Panc1 (cell line): ENCODE data around the gene MPP3. TPM values are rescaled to one million over a fixed set of nuclear protein-coding genes. Genes with fewer than 3 reads are reported as not detected.
"Not testable (repeated sequence)": the region's sequence is repeated elsewhere in the genome, so short reads cannot be mapped to it uniquely, and the experiment has no call there.

ENCODE experiments used
- ATAC-seq: fragments of 200-7000 bp; cut with Tn5 transposase; 2 replicates; pipeline ENCODE4 v1.9.1; 2020; ENCODE audit warnings: mild to moderate bottlenecking, moderate library complexity
- BruUV-seq: library from RNA; stranded (reverse); fragments of 400-500 nt; replicated peaks from 2 replicates; lab custom pipeline; 2021; lab: Mats Ljungman, UMichigan
- CTCF ChIA-PET: fragments of 300-600 bp; sonication (Branson Sonifier 250); formaldehyde crosslinking; loops from one replicate; lab custom pipeline; 2022; ENCODE audit warnings: antibody characterized with exemption; lab: Charles Lee
- POLR2A ChIA-PET: fragments of 300-600 bp; sonication (Branson Sonifier 250); formaldehyde crosslinking; loops from one replicate; lab custom pipeline; 2022; ENCODE audit warnings: antibody characterized with exemption; lab: Charles Lee
- DNase-seq: peaks from one replicate; pipeline ENCODE4 v3.0.0-alpha.2; 2010; ENCODE audit warnings: low read depth, low spot score
- H3K27ac ChIP-seq: 2 replicates; pipeline ENCODE4 v1.5.1; 2011; ENCODE audit warnings: mild to moderate bottlenecking, low read length, inconsistent platforms
- H3K27me3 ChIP-seq: fragments of 200-500 bp; sonication (Bioruptor generic); 2 replicates; pipeline ENCODE4 v1.6.0; 2014; ENCODE audit warnings: low read length, inconsistent platforms; ENCODE audit not compliant: control insufficient read depth, insufficient read depth
- H3K36me3 ChIP-seq: fragments of 200-500 bp; sonication (Bioruptor generic); 2 replicates; pipeline ENCODE4 v1.5.1; 2014; ENCODE audit warnings: inconsistent platforms, mild to moderate bottlenecking, low read length, moderate library complexity; ENCODE audit not compliant: control insufficient read depth, insufficient read depth
- H3K4me1 ChIP-seq: 2 replicates; pipeline ENCODE4 v1.5.1; 2011; ENCODE audit warnings: inconsistent platforms, mild to moderate bottlenecking, low read length, moderate library complexity; ENCODE audit not compliant: control insufficient read depth, insufficient read depth
- H3K4me3 ChIP-seq, 2 experiments: 2 replicates each; pipeline ENCODE4 v1.5.1; 2011 to 2012; ENCODE audit warnings: low read depth in 2 of 2, low read length in 2 of 2, mild to moderate bottlenecking in 2 of 2, inconsistent platforms in 1 of 2, moderate library complexity in 1 of 2
- H3K9me3 ChIP-seq: fragments of 200-500 bp; sonication (Bioruptor generic); 2 replicates; pipeline ENCODE4 v1.5.1; 2014; ENCODE audit warnings: low read depth, mild to moderate bottlenecking, inconsistent platforms, low read length, moderate library complexity; ENCODE audit not compliant: control insufficient read depth, insufficient read depth
- CTCF ChIP-seq: fragments of 450-650 bp; IDR thresholded peaks from 2 replicates; pipeline ENCODE4 v1.5.1; 2017; ENCODE audit warnings: mild to moderate bottlenecking
- POLR2AphosphoS5 ChIP-seq: IDR thresholded peaks from 2 replicates; pipeline ENCODE4 v1.6.1; 2012; ENCODE audit warnings: mild to moderate bottlenecking, low read depth, low read length, moderate library complexity
- SIN3A ChIP-seq: IDR thresholded peaks from 2 replicates; pipeline ENCODE4 v1.6.1; 2012; ENCODE audit warnings: low read depth, mild to moderate bottlenecking, low read length, moderate library complexity, borderline replicate concordance; ENCODE audit not compliant: insufficient read depth
- TCF7L2 ChIP-seq: IDR thresholded peaks from 2 replicates; pipeline ENCODE4 v1.6.1; 2011; ENCODE audit warnings: mild to moderate bottlenecking, low read depth, low read length, inconsistent platforms
- in situ Hi-C: cut with HindIII; loops from 2 replicates; pipeline ENCODE4 v1.10.0; 2016; ENCODE audit warnings: low sequenced_read_pairs, low pct_unique_long_range_greater_than_20kb
- intact Hi-C: fragments of 100-400 bp; cut with micrococcal nuclease; formaldehyde crosslinking; loops from one replicate; pipeline ENCODE4 v1.10.0; 2022; ENCODE audit not compliant: unreplicated experiment
- total RNA-seq: library from RNA; stranded (reverse); gene quantifications from one replicate; pipeline ENCODE4 v1.2.1, GENCODE V29; 2021; ENCODE audit not compliant: unreplicated experiment
- TF ChIP-seq, protein P1 (sequence below), 2 experiments: IDR thresholded peaks; 2 replicates each; pipeline ENCODE4 v1.6.1; 2011 to 2012; ENCODE audit warnings: low read depth in 2 of 2, control low read depth in 1 of 2, low read length in 1 of 2, mild to moderate bottlenecking in 1 of 2, moderate library complexity in 1 of 2; ENCODE audit not compliant: insufficient read depth in 1 of 2

The MPP3 gene
- total RNA-seq, 1 experiment from 2014 or later = 7.1 TPM

DNA sequence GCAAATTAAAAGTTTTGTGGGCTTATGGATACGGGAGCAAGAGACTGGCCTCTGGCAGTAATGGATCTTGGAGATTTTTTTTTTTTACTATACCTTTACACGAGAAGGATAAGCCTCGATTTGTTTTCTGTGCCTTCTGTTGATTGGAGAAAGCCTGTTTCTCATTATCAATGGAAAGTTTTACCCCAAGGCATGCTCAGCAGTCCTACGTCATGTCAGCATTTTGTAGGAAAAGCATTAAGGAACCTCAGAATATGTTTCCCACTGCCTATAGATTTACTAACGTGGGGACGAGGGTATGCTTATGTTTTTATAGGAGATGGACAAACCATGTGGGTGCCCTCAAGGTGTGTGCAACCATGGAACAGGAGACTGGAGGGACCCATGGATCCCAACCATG, 40.9 kb upstream of the MPP3 start:
- Histone ChIP-seq H3K27ac (no peak overlapping the region), H3K4me3 (no peak overlapping the region), H3K9me3 (no peaks in the 10 kb centered on the region), H3K27me3 (no peaks in the 10 kb centered on the region), H3K36me3 (no peaks in the 10 kb centered on the region), H3K4me1 (0 out of 2 replicates have a peak, but pooled peaks cover 4% of the 10 kb centered on the region)
- BruUV-seq = no TSS peak
- DNase-seq (no peak), ATAC-seq (no peak)
- no peak for TF ChIP-seq POLR2AphosphoS5
- in situ Hi-C loops = no loop called here
- intact Hi-C loops = no loop called here
- CTCF ChIA-PET = no interaction called here
- POLR2A ChIA-PET = no interaction called here

DNA sequence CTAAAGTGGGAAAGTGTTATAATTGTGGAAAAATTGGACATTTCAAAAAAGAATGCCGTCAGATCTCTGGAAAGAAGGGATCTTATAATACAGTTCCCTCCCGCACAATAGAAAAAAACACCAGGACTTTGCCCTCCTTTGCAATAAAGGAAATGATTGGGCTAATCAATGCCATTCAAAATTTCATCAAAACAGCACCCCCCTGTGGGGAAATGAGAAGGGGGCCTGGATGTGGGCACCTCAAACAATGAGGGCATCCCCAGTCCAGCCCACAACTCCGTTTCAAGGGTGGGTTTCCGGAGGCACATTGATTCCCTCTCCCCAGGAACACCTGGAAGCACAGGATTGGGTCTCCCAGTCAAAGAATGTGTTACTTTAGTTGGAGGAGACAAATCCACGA, 40.1 kb upstream of the MPP3 start:
- H3K27ac ChIP-seq = no peak overlapping the region
- POLR2A ChIA-PET = no interaction called here
- in situ Hi-C loops = no loop called here
- DNase-seq = no peak
- no peaks in the 10 kb centered on the region for H3K9me3 ChIP-seq
- H3K4me3 ChIP-seq = no peak overlapping the region
- H3K27me3 ChIP-seq = no peaks in the 10 kb centered on the region
- TF ChIP-seq POLR2AphosphoS5 (no peak), SIN3A (no peak), CTCF (no peak; the same call in 1 of the 2 replicates), TCF7L2 (no peak)
- BruUV-seq = no TSS peak
- ATAC-seq = no peak
- intact Hi-C loops = no loop called here
- CTCF ChIA-PET = no interaction called here
- 0 out of 2 replicates have a peak, but pooled peaks cover 4% of the 10 kb centered on the region for H3K4me1 ChIP-seq
- H3K36me3 ChIP-seq = no peaks in the 10 kb centered on the region

- DNase-seq (no peak), ATAC-seq (no peak)
- CTCF ChIA-PET = interaction anchor here (0.7 kb wide), 1 partner anchor 26 kb away, joined by 3 read pairs; no protein-coding TSS in a partner anchor
- no peak overlapping the region for H3K27ac ChIP-seq
- H3K36me3 ChIP-seq = no peaks in the 10 kb centered on the region
- H3K4me1 ChIP-seq = 0 out of 2 replicates have a peak, but pooled peaks cover 4% of the 10 kb centered on the region
- no TSS peak for BruUV-seq
- in situ Hi-C loops = no loop called here
- TF ChIP-seq SIN3A (no peak), CTCF (no peak), POLR2AphosphoS5 (no peak), TCF7L2 (no peak)
- TF ChIP-seq, protein P1, sequence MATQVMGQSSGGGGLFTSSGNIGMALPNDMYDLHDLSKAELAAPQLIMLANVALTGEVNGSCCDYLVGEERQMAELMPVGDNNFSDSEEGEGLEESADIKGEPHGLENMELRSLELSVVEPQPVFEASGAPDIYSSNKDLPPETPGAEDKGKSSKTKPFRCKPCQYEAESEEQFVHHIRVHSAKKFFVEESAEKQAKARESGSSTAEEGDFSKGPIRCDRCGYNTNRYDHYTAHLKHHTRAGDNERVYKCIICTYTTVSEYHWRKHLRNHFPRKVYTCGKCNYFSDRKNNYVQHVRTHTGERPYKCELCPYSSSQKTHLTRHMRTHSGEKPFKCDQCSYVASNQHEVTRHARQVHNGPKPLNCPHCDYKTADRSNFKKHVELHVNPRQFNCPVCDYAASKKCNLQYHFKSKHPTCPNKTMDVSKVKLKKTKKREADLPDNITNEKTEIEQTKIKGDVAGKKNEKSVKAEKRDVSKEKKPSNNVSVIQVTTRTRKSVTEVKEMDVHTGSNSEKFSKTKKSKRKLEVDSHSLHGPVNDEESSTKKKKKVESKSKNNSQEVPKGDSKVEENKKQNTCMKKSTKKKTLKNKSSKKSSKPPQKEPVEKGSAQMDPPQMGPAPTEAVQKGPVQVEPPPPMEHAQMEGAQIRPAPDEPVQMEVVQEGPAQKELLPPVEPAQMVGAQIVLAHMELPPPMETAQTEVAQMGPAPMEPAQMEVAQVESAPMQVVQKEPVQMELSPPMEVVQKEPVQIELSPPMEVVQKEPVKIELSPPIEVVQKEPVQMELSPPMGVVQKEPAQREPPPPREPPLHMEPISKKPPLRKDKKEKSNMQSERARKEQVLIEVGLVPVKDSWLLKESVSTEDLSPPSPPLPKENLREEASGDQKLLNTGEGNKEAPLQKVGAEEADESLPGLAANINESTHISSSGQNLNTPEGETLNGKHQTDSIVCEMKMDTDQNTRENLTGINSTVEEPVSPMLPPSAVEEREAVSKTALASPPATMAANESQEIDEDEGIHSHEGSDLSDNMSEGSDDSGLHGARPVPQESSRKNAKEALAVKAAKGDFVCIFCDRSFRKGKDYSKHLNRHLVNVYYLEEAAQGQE (IDR thresholded peaks at IDR 0.05; ENCODE audit: insufficient read depth in 1 of 2, low read depth in 2 of 2, low read length in 1 of 2) = no peak
- POLR2A ChIA-PET = no interaction called here
- H3K9me3 ChIP-seq = no peaks in the 10 kb centered on the region
- H3K4me3 ChIP-seq = peak overlapping the region; percentile 4 to 26; a peak in 3 of 4 replicates
- H3K27me3 ChIP-seq = no peaks in the 10 kb centered on the region
- intact Hi-C loops = no loop called here
Measured at GRCh38 chr17:43871946-43872690, 39.2 kb upstream of the MPP3 start.

- CTCF ChIA-PET, H3K4me1 ChIP-seq, H3K4me3 ChIP-seq, intact Hi-C loops, H3K27ac ChIP-seq, POLR2A ChIA-PET, BruUV-seq, in situ Hi-C loops, H3K9me3 ChIP-seq, DNase-seq, H3K36me3 ChIP-seq, H3K27me3 ChIP-seq, ATAC-seq: not testable (repeated sequence)
Measured at GRCh38 chr17:43869031-43869430, 36.1 kb upstream of the MPP3 start.
